COLO829 (cell line): ENCODE results near the gene ERC2.

Experiments
- DNase-seq: peaks from one replicate; pipeline ENCODE4 v3.0.0; 2012; ENCODE audit warnings: low spot score

Gene ERC2

GRCh38 chr3:56251343-56251945, 216.8 kb downstream of the ERC2 start:
- DNase-seq, result peak; percentile 69

DNA sequence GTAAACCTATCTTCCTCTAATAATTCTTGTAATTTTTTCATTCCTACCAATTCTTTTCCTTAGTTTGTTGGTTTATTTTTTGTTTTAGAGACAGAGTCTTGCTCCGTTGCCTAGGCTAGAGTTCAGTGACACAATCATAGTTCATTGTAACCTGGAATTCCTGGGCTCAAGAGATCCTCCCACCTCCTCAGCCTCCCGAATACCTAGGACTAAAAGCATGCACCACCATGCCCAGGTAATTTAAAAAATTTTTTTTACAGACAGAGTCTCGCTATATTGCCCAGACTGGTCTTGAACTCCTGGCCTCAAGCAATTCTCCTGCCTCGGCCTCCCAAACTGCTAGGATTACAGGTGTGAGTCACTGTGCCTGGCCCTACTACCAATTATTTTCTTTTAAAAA, 220.2 kb downstream of the ERC2 start:
- no peak for DNase-seq

GRCh38 chr3:56238299-56238698, 230.0 kb downstream of the ERC2 start:
- DNase-seq, result no peak

GRCh38 chr3:56233742-56234141, 234.5 kb downstream of the ERC2 start:
- DNase-seq, result no peak

GRCh38 chr3:56229311-56229710, 239.0 kb downstream of the ERC2 start:
- DNase-seq, result no peak

DNA sequence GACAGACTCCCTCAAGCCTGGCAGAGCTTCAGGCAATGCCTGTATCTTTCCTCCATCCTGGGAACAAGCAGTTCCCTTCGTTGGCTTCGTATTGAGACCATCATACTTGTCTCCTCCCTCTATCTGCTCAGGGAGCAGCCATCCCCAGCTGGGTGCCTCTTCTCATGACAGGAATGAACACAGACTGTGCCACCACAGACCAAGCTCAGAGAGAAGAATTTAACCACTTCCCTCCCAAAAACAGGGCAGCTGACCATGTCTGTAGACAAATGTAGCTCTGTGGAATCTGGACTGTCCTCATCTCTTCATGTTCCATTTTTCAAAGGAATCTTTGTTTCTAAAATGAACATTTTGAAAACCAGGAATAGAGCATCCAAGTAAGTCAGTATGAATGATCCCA, 245.4 kb downstream of the ERC2 start:
- no peak for DNase-seq

GRCh38 chr3:56219894-56220805, 248.1 kb downstream of the ERC2 start:
- DNase-seq, result no peak

- DNase-seq, result no peak
Measured at GRCh38 chr3:56209982-56210751, 258.1 kb downstream of the ERC2 start.

GRCh38 chr3:56207922-56208321, 260.3 kb downstream of the ERC2 start:
- DNase-seq, result no peak

- DNase-seq, result no peak
Measured at GRCh38 chr3:56205406-56205805, 262.9 kb downstream of the ERC2 start.

- no peak for DNase-seq
Measured at GRCh38 chr3:56202997-56203396, 265.3 kb downstream of the ERC2 start.

DNA sequence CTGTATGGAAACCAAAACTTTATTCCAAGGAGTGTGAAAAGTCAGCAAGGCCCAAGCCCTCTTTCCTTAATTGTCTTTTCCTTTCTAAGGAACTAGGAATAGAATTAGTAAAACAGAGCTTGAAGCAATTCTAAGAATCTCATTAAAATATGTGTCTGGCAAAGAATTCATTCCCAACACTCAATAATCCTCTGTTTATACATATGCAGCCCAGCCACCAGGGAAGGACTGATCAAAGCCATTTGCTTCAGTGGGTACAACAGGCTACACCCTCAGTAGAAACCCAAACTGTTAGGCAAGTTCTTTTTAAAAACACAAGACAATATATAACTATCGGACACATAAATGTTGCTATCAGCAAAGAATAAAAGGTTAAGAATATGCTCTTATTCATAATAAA, 266.9 kb downstream of the ERC2 start:
- DNase-seq, result no peak

DNA sequence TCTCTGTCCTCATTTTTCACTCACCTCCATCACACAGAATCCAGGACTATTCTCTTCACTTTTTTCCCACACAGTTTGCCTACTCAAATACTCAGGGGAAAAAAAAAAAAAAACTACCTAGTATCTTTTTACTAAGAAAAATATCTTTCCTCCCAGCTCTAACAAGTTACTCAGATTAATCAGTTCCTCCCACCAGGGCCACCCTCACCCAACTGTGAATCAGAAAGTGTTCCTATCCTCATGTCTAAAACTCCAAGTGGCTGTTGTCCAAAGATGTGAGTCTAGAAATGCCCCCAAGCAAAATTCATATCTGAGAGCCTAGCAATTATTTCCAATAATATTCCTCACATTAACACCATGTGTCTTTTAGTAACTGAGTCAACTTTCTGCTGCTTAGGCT, 268.0 kb downstream of the ERC2 start:
- no peak for DNase-seq

DNA sequence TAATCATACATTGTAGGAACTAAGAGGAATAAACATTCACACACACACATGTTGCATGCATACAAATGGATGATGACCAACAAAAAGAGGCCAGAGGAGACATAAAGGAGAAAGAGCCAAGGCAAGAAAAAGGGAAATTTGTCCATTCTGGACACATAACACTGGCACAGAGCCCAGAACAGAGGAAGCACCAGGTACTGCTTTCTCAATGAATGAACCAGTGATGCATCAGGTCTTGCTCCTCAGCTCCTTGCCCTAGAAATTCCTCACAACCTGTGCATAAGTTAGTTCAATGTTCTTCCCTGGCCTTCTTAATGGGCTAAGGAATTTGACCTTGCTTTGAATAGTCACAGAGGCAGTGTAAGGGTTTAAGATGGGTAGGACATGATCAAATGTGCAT, 270.3 kb downstream of the ERC2 start:
- DNase-seq, result no peak

GRCh38 chr3:56197259-56197965, 270.9 kb downstream of the ERC2 start:
- DNase-seq, result no peak

DNA sequence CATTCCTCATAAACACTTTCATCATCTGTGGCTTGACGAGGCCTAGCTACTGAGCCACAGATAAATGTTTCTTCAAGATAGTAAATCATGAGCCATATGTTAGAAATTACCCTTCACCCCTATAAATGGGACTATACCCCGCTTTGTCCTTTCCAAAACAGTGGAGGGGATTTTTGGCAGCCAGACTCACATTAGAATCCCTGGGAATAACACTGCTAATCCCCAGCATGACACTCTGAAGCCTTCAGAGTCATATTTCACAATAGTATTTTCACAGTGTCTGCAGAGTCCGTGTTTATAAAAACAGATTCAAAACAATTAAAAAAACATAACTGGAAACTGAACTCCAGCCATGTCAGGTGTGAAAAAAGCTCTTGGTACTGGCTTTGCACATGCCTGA, 271.6 kb downstream of the ERC2 start:
- DNase-seq, result no peak

GRCh38 chr3:56193519-56193918, 274.7 kb downstream of the ERC2 start:
- no peak for DNase-seq

DNA sequence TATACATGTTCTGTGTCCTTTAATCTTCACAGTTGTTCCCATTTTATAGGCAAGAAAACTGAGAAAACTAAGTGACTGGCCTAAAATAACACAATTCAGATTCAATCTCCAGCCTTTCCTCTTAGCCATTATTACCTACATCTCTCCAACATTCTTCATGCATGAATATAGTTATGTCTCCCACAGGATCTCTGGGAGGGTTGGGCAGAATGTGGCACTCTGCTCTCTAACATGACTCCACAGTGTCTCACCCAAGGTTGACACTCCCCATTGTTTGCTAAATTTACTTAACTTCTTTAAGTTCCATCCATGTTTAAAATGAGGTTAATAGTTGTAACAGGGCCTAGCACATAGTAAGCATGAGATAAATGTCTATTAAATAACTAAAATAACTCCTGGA, 276.3 kb downstream of the ERC2 start:
- no peak for DNase-seq

DNA sequence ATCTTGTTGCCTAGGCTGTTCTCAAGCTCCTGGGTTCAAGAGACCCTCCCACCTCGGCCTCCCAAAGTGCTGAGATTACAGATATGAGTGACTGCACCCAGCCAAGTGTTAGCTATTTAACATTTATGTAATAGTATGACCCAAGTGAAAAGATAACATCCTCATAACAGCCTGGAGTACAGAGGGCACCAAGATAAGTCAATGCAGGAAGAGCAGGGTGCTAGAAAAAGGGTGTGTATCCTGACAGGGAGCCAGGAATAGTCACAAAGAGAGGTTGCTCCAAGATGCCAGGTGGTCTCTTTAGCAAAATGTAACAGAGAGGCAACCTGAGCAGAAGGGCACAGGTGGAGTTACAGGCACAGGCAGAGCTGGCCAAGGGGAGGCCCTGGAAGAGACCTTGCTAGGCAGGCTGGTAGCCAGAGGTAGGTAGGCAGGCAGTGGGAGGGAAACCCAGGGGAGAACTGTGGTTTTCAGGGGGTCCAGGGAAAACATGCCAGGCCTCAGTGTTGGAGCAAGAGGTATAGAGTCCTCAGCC, 277.4 kb downstream of the ERC2 start:
- DNase-seq, result no peak

DNA sequence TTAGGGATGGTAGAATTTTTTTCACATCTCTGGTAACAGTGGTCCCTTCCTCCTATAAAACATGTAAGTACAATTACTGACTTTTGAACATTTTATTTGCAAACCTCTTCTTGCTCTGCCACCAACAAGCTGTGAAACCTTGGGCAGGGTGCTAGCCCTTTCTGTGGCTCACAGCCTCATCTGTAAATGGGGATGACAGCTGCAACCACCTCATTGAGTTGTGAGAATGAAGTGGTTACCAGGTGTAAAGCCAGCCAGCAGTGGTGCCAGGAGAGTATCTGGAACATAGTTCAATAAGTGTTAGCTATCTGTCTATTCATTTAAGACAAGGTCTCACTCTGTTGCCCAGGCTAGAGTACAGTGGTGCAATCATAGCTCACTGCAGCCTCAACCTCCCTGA, 278.1 kb downstream of the ERC2 start:
- DNase-seq, result no peak

GRCh38 chr3:56189536-56189935, 278.7 kb downstream of the ERC2 start:
- DNase-seq, result no peak

- DNase-seq, result no peak
Measured at GRCh38 chr3:56188201-56188600, 280.1 kb downstream of the ERC2 start.
